NCI-H774 (cell line): ENCODE measurements around the gene CD4.

Source experiments
- DNase-seq: peaks from one replicate; lab custom pipeline; 2025; lab: John Stamatoyannopoulos, UW

The CD4 gene

DNA sequence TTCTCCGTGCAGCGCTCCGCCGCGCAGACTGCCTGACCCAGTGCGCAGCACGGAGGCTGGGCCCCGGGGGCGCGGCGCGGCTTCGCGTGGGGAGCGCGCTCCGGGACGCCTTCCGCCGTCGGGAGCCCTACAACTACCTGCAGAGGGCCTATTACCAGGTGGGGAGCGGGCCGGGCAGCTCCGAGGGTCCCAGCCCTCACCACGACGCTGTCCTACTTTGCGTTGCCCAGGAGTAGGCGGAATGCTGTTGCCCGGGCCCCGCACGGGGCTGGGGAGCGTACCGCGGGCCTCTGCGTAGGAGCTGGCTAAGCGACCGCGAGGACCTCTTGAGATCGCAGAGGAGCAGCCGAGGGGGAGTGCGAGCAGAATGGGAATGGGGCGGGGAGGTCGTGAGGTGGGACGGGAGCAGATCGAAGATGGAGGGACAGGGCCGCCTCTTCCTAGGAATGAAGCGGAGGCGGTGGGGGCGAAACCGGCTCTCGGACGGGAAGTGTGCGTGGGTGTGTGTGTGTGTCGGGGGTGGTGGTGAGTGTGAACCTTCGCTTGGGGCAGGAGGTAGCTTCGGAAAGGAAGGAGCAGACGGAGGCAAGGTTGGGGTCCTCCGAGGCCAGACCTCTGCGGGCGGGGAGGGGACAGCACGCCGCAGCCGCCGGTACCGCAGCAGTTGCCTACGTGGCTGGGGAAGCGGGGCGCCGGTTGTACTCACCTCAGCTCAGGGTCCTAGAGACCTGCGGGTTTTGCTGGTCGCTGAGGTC lies 39.6 kb downstream of the CD4 start:
- DNase-seq: peak; percentile 17

GRCh38 chr12:6829536-6830220 lies 40.4 kb downstream of the CD4 start:
- DNase-seq: no peak

- no peak for DNase-seq
Measured at GRCh38 chr12:6830286-6830890, 41.1 kb downstream of the CD4 start.

- no peak for DNase-seq
Measured at GRCh38 chr12:6830999-6831398, 41.7 kb downstream of the CD4 start.

DNA sequence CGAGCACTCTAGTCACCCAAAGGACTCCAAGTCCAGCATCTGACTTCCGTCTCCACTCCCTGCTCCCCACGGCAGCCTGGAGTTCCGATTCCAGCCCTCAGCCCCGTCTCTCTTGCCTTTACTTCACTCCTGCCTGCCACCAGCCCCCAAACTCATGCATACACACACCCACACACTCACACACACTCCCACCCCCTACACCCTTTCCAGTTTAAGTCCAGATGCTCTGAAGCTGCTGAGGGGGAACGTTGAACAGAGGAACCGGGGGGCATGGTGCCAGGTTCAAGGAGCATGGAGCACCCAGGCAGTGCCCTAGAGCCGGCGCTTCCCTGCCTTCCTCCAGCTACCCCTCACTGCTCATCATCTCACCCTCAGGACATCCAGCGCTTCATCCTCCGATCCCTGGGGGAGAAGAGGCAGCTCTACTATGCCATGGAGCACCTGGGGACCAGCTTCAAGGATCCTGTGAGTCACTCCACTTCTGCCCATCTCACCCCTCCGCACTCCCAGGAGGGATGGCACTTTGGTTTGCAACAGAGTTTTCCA lies 42.2 kb downstream of the CD4 start:
- no peak for DNase-seq

DNA sequence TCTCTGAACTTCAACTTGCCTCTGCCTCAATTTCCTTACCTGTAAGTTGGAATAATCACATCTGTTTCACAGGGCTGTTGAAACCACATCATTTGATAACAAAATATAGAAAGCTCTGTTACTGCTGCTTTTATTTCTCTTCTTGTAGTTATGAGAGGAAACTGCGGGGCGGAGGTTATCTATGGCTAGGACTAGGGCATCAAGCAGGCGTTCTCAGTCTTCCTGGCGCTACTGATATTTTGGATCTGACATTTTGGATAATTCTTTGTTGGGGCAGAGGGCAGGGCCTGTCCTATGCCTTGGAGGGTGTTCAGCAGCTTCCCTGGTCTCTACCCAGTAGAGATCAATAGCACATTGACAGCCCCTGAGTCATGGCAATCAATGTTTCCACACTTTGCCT lies 42.8 kb downstream of the CD4 start:
- DNase-seq: no peak

DNA sequence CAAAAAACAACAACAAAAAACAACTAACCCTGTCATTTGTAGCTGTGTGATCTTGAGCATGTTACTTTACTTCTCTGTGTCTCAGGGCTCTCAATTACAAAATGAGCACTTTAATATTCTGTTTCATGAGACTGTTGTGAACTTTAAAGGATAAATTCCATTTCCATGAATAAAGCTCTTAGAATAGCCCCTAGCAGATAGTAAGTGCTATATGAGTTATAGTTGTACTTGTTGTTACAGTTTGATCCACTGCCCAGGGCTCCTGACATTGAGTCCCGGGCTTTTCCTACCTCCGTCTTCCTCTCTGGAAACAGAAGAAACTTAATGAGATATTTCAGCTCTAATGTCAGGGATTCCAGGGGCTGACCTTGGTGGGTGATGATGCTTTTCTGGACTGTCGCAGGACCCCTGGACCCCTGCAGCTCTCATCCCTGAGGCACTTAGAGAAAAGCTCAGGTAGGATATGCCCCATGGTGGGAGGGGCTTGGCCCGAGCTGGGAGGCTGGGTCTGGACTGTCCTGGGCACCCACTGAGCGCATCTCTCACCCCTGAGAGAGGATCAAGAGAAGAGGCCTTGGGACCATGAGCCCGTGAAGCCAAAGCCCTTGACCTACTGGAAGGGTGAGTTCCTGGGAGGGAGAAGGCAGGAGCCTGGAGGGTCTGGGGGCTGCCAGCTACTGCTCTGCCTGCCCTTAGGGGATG lies 44.0 kb downstream of the CD4 start:
- DNase-seq: no peak

DNA sequence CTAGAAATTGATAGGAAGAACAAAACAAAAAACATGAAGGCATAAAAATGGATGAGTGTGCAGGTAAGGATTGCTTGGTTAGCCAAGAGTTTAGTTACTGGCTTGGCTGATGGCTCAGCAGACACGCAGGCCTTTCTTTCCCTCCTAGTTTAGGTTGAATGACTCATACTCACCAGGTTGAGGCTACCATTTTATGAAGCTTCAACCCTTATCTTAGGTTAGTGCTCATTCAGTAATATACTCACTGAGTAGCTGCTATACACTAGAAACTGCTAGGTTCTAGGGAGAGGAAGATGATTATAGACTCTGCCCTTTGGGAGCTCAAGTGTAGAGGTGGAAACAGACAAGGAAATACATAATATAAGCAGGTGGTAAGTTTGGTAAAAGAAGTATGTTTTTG lies 44.9 kb downstream of the CD4 start:
- DNase-seq: no peak

DNA sequence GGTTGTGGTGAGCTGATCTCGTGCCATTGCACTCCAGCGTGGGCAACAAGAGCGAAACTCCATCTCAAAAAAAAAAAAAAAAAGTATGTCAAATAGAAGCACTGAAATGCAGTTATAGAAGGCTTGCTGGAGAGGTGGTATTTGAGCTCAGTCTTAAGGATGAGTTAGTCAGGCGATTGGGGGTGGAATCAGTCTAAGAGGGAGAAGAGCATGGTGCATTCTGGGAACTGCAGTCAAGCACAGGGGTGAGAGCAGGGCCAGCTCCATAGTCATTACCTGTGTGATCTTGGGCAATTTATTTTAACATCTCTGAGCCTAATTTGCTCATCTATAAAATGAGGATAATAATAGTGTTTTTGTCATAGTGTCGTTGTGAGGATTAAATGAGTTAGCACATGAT lies 45.5 kb downstream of the CD4 start:
- no peak for DNase-seq

DNA sequence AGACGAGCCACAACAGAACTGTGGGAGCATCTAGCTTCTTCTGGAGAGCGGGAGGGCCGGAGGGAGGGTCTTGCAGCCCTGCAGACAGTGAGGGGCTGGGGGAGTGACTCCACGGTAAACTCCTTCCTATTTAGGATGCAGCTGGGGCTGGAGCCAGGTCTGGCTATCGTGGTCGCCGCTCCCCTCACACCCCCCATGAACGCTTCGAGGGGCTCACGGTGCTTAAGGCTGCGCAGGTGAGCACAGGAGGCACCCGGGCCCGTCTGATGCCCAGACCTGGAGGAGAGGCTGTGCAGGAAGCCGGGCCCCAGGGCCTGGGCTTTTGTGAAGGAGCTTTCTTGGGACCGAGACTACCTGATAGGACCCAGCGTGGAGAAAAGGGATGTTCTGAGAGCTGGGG lies 47.5 kb downstream of the CD4 start:
- no peak for DNase-seq

GRCh38 chr12:6837370-6838060 lies 48.2 kb downstream of the CD4 start:
- DNase-seq: no peak

DNA sequence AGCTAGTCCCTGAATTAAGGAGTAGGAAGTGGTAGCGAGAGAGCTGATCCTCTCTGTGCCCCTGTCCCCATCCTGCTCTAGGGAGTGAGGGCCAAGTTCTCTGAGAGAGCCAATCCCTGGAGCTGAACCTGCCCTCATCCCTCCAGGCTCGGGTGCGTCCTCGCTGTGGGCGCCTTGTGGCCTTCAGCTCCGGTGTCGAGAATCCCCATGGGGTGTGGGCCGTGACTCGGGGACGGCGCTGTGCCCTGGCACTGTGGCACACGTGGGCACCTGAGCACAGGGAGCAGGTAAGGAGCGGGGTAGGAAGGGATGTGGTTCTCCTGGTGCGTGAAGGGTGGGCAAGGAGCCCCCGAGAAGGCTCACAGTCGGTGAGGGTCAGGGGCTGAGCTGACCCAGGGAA lies 49.5 kb downstream of the CD4 start:
- DNase-seq: no peak

- peak; percentile 21 for DNase-seq
Measured at GRCh38 chr12:6839482-6840201, 50.3 kb downstream of the CD4 start.

DNA sequence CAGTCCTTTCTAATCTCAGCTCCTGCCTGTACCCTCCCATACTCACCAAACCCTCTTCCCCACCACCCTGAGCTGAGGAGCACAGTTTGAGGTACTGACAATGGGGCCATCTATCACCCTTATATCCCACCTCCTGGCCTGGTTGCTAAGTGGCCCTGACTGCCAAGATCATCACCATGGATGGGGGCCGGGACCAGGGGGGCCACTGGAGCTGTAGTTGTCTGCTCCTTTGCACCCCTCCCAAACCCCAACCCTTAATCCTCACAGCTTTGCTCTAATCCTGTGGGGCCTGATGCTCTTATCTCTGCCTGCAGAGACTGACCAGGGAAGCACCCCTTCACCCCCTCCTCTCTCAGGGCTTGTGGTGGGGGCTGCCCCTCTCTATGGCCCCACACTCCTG lies 51.0 kb downstream of the CD4 start:
- DNase-seq: no peak

- no peak for DNase-seq
Measured at GRCh38 chr12:6840761-6841515, 51.6 kb downstream of the CD4 start, which contains the start of gene GNB3. GNB3 (plus strand) TSS chr12:6840925; CDS start chr12:6841288, 363 bp downstream.

DNA sequence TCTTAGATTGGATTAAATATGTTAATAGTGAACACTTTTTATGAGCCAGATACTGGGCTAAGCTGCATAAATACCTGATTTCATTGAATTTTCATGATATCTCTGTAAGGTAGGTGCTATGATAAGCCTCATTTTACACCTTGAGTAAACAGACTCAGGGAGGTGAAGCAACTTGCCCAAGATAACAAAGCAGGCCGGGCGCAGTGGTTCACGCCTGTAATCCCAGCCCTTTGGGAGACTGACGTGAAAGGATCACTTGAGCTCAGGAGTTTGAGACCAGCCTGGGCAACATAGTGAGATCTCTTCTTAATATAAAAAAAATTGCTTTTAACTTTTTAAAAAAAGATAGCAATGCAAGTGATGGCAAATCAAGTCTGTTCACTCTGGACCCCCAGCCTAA lies 52.7 kb downstream of the CD4 start:
- no peak for DNase-seq

- DNase-seq: no peak
Measured at GRCh38 chr12:6843118-6843902, 54.0 kb downstream of the CD4 start.

DNA sequence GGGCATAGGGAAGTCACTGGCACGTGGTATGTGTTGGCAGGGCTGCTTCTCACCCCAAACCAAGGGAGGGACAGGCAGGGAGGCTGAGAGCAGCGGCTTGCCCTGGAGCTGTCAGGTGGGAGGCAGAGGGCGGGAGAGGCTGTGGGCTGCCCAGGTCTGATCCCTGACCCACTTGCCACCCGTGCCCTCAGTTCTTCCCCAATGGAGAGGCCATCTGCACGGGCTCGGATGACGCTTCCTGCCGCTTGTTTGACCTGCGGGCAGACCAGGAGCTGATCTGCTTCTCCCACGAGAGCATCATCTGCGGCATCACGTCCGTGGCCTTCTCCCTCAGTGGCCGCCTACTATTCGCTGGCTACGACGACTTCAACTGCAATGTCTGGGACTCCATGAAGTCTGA lies 56.1 kb downstream of the CD4 start:
- DNase-seq: no peak

GRCh38 chr12:6846316-6846869 lies 57.1 kb downstream of the CD4 start:
- no peak for DNase-seq
